Activated CD4-positive, alpha-beta T cell treated with anti-CD3 and anti-CD28 coated beads, Interleukin-2, amount 50 U/mL, for 24 hours (primary cell): ENCODE results near the gene SPTBN1.

Experiments used
- DNase-seq, 2 donors: peaks; one replicate each; pipeline ENCODE4 v3.0.0-alpha.2; 2020; ENCODE audit warnings: low read depth in 1 of 2, low spot score in 1 of 2

Gene SPTBN1

DNA sequence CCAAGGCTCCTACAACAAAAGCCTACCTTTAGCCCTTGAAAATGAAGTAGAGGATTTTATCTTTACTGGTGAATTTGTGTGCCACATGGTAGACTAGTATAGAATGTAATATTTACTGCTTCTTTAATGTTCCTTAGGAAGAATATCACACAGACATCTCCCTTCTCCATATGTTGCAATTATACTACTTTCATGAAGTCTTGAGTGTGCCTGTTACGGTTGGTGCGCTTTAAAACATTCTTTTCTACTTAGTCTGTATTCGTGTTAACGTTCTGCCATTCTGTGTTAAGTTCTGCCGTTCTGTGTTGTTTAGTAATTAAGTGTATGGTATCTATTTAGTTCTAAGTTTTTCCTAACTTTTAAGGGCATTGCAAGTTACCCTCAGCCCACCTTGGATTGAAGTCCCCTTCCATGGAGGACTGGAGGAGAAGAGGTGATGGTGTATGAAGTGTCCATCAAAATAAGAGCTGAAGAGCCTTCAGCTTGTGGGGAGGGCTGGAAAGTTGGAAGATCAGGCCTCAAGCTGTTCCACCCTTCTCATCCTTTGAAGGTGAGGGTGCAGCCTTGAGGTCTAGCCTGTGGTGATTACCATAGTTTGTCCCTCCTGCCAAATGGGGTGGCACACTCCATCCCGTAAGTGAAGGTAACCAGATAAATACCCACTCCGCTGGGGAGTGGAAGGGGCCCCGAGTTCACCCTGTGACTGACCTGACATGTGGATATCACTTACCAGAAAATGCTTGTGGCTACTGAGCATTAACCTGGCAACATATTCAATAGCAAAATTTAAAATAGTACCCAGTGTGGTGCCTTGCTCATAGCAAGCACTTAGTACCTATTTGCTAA, 131.3 kb downstream of the SPTBN1 start:
- DNase-seq: no peak

DNA sequence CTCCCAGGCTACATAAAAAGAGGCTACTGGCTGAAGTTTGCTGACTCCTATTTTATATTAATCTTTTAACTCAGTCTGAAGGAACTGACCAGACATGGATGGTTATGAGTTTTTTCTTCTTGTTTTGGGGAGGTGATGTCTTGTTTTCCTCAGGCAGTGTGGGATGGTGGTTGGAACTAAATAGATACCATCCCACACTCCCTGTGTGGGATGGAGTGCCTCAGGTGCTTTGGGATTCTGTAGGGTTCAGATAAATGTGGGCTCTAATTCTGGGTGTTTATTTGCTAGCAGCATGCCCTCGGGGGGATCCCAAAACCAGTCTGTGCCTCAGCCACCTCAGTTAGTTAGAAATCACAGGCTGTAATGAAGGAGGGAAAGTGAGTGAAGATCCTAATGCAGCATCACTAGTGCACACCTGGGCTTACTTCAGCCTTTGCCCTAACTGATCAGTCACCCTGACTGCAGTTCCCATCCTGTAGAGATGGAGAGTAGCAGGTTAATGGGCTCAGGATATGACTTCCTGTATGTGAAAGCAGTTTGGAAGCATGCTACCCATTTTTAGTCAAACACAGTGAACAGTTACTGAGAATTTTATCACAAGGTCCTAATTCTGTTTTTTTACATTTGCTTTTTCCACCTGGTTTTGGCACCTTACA, 132.2 kb downstream of the SPTBN1 start:
- DNase-seq: no peak

DNA sequence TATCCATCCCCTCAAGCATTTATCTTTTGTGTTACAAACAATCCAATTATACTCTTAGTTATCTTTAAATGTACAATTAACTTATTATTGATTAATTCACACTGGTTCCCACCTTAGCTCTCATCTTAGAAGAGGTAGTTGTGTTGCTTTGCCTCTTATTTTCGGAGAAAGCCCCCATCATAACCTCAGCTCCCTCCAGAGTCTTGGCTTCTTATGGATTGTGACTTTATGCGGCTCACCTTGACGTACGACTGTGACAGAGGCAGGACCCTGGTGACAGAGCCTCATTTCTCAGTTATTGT, 132.9 kb downstream of the SPTBN1 start:
- no peak for DNase-seq

DNA sequence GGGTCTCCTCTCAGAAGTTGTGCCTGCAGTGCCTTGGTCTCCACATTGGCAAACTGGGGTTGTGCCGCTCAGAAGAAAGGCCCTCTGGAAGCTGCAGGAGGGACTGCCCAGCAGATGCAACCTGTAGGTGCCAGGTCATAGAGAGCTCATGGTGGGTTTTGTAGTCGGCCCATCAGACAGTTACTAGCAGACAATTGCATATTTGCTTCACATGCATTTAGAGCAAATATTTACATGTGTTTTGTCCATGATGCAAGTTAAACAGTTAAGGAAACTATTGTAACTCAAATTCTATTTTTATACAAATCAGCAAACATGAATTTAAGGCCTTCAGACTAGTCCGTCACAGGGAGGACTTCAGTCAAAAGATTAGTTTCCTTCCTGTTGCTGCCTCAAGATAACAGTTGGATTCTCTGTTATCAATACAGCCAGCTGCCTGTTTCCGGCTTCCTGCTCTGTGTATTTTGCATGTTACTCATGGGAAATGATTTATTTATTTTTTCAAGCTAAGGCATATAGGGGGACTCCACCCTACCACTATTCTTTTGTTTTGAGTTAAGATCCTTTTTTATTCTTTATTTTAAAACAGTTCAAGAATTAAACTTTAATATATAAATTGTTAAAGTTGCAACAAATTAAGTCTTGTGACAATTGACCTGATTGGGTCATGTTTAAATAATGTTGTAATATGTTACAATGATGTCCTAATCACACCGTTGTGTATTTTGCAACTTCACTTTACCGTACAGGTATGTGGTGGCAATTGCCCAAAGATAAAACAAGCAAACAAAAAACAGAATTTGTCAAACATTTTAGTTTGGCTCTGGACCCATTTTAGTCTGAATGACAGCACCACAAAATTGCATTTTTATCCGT, 133.5 kb downstream of the SPTBN1 start:
- peak in 1 of 2 donors; percentile 27 for DNase-seq

DNA sequence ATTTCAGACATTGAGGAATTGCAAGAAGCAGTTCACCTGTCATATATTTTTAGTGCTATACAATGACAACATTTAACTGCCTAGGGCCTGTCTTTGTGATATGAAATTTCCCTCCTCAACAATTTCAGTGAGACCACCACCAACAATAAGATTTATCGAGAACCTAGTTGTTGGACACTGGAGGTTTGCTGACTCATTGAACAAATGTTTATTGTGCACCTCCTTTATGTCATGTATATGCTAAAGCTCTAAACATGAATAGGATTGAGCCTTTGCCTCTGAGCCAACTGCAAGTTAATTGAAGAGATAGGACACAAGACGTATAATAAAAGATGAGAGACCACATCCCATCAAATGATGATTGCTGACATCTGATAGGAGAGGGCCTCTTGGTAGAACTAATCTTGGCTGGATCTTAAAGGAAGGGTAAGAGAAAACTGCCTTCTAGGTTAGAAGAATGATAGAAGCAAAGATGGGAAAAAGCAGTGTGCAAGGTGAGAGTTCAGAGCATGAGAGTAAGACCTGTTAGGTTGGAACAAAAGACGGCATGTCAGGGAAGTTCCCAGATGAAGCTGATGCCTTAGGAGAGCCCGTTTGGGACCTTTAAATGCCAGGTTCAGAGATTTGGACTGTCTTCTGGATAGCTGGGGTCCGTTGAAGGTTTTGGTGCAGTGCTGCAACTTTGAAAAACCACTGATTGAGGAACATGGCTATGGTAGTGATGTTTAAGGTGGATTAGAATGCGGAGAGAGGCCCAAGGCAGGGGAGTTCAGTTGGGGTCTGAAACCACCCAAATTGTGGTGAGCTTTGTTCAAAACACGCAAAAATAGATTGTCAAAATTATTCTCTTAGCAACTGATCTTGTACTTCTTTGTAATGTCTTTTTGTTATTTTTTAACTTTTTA, 134.3 kb downstream of the SPTBN1 start:
- DNase-seq: no peak

DNA sequence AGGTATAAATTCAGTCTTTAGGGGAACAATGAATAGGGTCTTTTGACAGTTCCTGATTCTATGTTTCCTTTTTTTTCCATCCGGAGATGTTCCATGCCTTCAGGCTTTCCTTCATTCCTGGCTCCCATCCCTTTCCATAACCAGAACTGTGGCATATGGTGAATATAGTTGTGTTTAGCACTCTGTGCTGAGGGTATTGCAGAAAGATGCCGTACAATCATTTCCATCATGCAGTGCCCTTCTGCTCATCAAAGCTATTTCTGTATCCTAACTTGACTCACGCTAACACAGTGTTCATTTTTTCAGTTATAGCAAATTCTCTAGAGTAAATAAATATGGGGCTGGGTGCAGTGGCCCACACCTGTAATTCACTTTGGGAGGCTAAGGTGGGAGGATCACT, 135.4 kb downstream of the SPTBN1 start:
- no peak for DNase-seq

DNA sequence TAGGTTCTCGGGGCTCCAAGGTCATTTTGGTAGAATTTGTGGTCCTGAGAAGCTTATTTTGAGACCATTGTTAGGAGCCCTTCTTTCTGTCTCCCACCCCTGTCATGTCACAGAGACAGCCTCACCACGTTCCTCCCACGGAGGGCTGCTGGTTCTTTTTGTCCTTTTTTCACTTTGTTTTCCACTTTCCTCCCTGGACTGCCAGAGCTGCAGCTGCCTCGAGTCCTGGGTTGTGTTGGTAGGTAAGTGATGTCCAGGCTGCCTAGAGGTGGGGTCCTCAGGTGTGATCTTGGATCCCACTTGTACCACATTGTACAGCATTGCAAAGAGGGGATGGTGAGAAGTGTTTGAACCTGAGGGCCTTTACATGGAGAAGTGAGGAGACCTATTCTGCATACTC, 137.1 kb downstream of the SPTBN1 start:
- DNase-seq: no peak

DNA sequence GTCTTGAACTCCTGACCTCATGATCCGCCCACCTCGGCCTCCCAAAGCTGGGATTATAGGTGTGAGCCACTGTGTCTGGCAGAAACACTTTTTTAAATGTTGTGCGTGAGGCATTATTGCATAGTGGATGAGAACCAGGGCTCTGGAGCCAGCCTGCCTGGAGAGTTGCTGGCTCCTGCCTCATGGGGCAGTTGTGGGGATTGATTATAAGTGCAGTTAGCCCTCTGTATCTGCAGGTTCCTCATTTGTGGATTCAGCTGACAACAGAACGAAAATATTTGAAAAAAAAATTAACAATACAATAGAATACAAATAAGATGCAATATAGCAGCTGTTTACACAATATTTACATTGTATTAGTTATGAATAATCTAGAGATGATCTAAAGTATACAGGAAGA, 137.9 kb downstream of the SPTBN1 start:
- no peak for DNase-seq

DNA sequence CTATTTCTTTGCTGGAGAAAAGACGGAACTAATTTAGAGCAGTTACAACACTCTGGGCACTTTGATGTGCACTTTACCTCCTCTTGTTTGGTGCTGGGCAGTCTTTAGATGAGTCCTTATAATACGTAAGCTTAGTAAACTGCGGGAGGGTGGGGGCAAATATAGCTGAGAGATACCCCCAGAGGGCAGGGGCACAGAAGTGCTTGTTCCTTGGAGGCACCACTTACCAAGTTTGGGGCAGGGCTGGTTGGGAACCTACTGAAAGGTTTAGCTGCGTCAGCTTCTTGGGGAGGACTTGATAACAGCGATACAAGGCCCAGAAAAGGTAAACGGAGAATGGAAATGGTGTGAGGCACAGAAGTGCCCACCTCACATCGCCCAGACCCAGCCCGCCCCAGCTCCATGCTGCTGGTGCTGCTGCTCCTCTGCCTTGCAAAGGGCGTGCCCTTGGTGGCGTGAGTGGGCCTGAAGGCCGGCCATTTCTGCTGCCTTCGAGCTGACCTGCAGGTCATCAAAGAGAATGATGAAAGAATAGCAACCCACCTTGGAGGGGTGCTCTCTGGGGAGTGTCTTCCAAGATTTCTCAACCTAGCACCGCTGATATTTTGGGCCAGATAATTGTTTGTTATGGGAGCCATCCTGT, 139.2 kb downstream of the SPTBN1 start:
- no peak for DNase-seq

DNA sequence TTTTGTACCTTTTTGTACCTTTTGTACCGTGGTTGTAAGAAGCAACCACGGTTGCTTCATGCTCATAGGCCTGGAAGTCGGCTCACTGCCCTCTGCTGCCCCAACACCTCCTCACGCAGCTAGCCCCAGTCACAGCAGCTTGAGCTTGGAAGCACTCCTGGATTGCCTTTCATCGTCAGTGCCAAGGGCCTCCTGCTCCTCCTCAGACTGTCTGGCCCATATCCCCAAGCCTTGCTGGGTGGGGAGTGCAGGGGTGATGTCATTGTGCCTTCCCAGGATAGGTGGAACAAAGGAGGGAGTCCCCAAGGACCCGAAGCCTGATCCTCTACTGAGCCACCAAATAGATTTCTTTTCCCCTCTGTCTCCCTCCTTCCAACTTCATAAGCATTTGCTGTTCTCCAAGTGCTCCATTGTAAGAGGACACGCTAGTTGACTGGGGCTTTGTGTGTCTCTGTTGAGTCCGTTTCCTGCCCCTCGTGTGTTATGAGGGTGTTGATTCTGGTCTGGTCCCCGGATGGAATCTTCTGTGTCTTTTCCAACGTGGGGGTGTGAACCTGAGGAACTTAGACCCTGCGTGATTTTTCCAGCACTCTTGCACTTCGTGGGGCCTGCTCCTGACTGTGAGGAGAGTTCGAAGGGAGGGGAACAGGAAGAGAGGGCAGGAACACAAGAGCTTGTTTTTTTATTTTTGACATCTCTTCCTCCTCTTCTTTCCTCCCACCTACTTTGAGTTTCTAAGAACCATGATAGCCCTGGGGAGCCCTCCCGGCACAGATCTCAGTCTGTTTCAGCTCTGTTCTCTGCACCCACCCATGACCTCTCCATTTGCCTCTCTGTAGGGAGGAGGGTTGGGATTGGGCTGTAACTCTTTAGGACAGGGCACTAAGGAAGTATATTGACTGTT, 140.1 kb downstream of the SPTBN1 start:
- no peak for DNase-seq

DNA sequence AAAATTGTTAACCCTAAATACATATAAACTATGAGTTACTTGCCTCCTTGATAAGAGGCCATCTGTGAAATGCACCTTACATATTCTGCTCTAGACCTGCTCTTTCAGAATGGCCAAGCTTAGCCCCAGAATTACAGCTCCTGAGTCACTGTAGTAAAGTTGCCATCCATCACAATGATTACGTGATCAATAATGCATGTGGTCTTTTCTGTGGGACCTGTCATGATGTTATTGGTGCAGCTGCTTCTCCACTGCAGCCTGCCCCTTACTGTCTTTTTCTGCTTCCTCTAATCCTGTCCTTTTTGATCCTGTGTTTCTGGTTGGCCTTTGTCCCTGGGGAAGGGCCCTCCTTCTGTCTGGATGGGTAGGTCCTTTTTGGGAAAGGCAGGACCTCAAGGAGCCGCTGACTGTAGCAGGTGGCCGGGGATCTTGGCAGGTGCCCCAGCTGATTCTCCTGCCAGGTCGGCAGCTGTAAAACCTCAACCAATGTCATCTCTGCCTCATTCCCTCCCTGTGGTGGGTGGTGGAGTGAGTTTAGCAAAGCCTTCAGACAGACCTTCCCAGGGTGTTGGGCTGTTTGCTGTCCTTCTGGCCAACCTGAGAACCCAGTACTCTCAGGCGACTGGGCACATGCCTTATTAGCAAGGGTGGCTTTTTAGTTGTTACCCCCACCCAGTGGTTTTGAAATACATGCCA, 141.2 kb downstream of the SPTBN1 start:
- DNase-seq: no peak

DNA sequence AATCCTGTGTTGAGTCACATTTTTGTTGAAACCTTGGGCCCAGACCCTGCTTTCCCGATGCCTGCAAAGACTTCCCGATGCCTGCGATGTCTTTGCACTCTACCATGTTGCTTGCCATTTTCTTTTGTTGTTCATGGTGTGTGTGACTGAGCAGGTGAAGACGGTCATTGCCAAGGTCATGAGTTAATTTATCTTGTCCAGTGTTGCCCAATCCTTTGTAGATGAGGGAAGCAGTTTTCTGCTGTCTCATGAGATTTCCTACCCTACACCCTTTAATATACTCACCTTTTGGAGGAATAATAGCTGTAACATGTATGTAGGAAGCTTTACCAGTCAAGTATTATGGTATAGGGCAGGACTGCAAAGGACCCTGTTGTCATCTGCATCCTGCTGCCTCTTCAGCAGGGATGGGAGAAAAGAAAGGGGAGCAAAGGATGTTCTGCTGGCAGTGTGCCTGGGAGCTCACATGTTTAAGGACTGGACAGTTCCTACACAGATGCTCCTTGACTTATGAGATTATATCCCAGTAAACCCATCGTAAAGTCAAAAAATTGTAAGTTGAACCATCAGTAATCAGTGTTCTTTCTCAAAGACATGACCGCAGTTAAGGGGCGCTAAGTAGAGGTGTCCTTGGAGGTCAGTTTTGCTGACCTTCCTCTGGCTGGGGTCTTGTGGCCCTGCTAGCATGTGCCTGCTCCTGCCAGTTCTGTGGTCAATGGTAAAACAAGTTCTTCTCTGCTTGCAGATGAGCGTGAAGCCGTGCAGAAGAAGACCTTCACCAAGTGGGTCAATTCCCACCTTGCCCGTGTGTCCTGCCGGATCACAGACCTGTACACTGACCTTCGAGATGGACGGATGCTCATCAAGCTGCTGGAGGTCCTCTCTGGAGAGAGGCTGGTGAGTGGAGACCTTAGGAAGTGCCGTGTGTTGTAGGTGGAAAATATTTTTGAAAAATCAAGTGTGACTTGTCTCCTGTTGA, 142.5 kb downstream of the SPTBN1 start:
- no peak for DNase-seq

DNA sequence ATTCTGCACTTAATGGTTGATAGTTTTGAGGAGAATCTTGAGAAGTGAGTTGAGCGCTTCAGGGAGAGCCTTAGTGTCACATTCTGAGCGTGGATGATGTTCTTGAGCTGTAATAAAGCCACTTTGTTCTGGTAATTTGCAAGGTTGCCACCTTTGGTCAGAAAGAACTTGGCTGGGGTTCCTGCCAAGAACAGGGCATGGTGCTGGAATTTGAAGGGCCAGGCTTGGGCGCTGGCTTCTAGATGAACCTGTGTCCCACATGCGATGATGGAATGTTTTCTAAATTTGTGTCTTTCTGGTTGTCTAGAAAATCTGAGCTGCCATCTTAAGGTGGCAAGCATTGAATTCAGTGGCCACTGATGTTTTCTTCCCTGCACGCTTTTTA, 143.2 kb downstream of the SPTBN1 start:
- DNase-seq: no peak

DNA sequence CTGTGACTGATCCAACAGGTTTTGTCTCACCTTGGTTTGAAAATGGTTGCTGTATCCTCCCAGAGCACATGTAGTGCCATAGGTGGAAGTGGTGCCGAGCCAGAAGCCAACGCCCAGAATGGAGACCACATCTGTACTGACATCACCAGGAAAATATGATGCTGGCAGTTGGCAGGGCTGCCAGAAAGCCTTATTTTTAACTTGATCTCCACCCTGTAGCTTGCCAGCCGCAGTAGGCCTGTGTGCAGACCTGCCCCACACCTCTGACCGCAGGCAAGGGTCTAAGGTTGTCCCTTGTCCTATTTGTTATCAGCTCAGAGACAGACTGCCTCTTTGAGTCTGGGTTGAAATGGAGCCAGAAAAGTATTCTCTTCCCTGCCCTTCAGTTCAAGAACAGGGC, 143.8 kb downstream of the SPTBN1 start:
- DNase-seq: no peak

DNA sequence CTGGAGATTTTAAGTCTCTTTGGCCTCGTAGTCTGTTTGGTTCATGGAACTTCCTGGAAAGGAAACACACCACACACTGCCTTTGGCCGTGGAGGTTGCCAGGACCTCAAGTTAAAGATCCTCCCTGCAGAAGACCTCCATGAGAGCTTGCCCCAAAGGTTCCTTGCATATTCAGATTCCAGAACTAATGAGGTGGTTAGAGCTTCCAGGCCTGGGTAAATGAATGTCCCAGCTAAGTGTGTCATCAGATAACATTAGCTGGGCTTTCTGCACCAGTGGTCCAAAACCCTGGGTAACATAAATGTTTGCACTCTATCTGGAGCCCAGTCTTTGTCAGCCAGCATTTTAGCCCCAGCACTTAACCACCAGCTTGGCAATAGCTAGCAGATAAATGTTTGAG, 145.2 kb downstream of the SPTBN1 start:
- no peak for DNase-seq

DNA sequence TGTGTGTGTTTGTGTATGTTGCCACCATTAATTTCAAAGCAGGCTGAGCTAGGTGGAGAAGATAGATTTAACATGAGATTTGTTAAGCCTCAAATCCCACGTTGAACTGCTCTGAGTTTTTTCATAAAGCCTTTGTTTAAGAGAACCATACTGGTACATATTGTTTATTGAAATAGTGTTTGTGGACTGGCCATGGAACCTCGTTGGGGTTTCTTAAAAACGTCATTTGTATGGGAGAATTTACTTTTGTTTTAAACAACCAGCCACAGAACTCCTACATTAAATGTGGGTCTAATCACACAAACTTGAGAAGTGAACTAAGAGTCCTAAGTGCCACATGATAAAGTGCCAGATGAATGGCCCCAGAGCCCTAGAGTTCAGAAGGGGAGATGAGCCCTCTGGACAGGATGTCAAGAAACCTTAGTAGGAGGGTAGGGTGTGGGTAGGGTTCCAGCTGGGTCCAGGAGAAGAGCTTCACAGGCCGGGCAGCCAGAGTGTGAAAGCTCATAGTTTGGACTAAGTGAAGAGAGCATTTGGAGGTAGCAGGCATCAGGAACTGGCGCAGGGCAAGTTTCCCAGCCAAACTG, 146.7 kb downstream of the SPTBN1 start:
- no peak for DNase-seq

DNA sequence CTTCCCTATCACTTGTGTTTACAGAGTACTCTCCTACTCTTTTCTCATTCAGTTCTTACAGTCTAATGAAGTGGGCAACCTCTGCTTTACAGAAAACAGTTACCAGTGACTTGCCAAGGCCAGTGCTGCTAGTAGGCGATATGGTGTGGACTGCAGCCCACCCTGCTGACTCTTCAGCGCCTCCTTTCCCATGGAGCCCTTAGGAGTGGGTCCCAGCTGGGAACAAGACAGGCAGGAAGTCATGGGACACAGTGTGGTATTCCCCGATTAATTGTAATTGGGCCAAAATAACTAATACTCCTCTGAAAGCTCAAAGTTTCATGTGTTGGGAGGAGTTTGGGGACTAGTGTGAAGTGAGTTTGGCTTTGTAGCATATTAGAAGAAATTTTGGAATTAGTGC, 147.2 kb downstream of the SPTBN1 start:
- no peak for DNase-seq
